HG03354 (cell line): ENCODE data around the gene VIPAS39.

Source experiments
- ATAC-seq: cut with Tn5 transposase; IDR thresholded peaks from one replicate; pipeline ENCODE4 v1.9.1; 2021; ENCODE audit warnings: mild to moderate bottlenecking; ENCODE audit not compliant: unreplicated experiment, poor library complexity, severe bottlenecking

Gene VIPAS39

GRCh38 chr14:77457522-77458248, at the start of gene VIPAS39, which contains the start of gene AHSA1:
Gene VIPAS39, minus strand, starts transcription at chr14:77457601. Its CDS starts 3,499 bp downstream, at chr14:77454102.
Gene AHSA1, plus strand, starts transcription at chr14:77458093. Its CDS starts 97 bp downstream, at chr14:77458190.
- peak; percentile 92 for ATAC-seq

- no peak for ATAC-seq
Measured at GRCh38 chr14:77505031-77505430, 47.6 kb upstream of the VIPAS39 start.

- no peak for ATAC-seq
Measured at GRCh38 chr14:77503138-77503537, 45.7 kb upstream of the VIPAS39 start.

GRCh38 chr14:77502109-77502782, 44.8 kb upstream of the VIPAS39 start:
- no peak for ATAC-seq

- peak; percentile 28 for ATAC-seq
Measured at GRCh38 chr14:77498984-77499527, 41.7 kb upstream of the VIPAS39 start.

GRCh38 chr14:77498120-77498979, 40.9 kb upstream of the VIPAS39 start, which contains the start of gene ISM2:
Gene ISM2, minus strand, starts transcription at chr14:77498816. Its CDS starts 23 bp downstream, at chr14:77498793.
- ATAC-seq, result peak; percentile 75

GRCh38 chr14:77495334-77495733, 37.9 kb upstream of the VIPAS39 start:
- ATAC-seq, result no peak

GRCh38 chr14:77491056-77491455, 33.7 kb upstream of the VIPAS39 start:
- no peak for ATAC-seq

- no peak for ATAC-seq
Measured at GRCh38 chr14:77490347-77490986, 33.1 kb upstream of the VIPAS39 start.

GRCh38 chr14:77489041-77489440, 31.6 kb upstream of the VIPAS39 start:
- no peak for ATAC-seq

GRCh38 chr14:77488558-77488957, 31.2 kb upstream of the VIPAS39 start:
- ATAC-seq, result no peak

GRCh38 chr14:77485901-77486678, 28.7 kb upstream of the VIPAS39 start:
- ATAC-seq, result no peak

GRCh38 chr14:77485256-77485655, 27.9 kb upstream of the VIPAS39 start:
- no peak for ATAC-seq

GRCh38 chr14:77482422-77482821, 25.0 kb upstream of the VIPAS39 start:
- no peak for ATAC-seq

GRCh38 chr14:77478796-77479195, 21.4 kb upstream of the VIPAS39 start:
- ATAC-seq, result peak; percentile 94

GRCh38 chr14:77478029-77478428, 20.6 kb upstream of the VIPAS39 start:
- ATAC-seq, result no peak

GRCh38 chr14:77475432-77476115, 18.2 kb upstream of the VIPAS39 start:
- ATAC-seq, result no peak
